ENCODE data around the gene GGT6.
A peak's percentile ranks its signal among the peaks of the same experiment; 100 is the strongest.

Gene GGT6

DNA sequence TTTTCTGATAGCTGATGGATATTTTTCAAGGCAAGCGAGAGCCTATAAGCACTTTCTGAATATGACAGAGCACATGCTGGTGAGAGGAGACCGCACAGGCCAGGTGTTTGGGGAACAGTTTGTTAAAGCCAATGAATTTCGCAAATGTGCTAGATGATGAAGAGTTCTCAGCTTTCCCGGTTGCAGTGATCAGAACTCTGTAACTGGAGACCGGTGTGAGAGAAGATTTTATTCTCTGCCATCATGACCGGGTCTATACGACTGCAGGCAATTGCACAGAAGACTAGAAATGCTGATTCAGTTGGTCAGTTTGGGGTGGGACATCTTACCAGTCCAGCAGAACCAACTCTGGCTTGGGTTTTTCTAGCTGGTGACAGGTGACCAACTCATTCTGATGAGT, 49.4 kb upstream of the GGT6 start (continued):
- TF ChIP-seq ZNF140 (tag by site-specific recombination; IDR thresholded peaks at IDR 0.05) (no peak), ZNF169 (tag by site-specific recombination; IDR thresholded peaks at IDR 0.05) (no peak), ZNF341 (tag by site-specific recombination; IDR thresholded peaks at IDR 0.05; ENCODE audit: low read depth) (no peak)

- CTCF ChIA-PET: interaction anchor here (0.6 to 5.7 kb wide), 4 partner anchors 12 to 40 kb away, joined by 3 to 34 read pairs (median 4); no protein-coding TSS in a partner anchor
- peaks cover 24% of the 10 kb centered on the region for H3K4me1 ChIP-seq (ENCODE audit: control insufficient read depth, insufficient read depth, low read length)
- no peaks in the 10 kb centered on the region for H3K36me3 ChIP-seq (ENCODE audit: control insufficient read depth in 2 of 2, insufficient read depth in 1 of 2, low read length in 2 of 2)
Measured at GRCh38 chr17:4607773-4608187, 47.4 kb upstream of the GGT6 start.

More at GRCh38 chr17:4607773-4608187, 47.4 kb upstream of the GGT6 start:
- POLR2A ChIA-PET: interaction anchor here (0.7 kb wide), 1 partner anchor 20 kb away, joined by 3 read pairs; no protein-coding TSS in a partner anchor
- H3K4me3 ChIP-seq (ENCODE audit: low read depth, low read length): no peak overlapping the region
- TF ChIP-seq, protein P1, sequence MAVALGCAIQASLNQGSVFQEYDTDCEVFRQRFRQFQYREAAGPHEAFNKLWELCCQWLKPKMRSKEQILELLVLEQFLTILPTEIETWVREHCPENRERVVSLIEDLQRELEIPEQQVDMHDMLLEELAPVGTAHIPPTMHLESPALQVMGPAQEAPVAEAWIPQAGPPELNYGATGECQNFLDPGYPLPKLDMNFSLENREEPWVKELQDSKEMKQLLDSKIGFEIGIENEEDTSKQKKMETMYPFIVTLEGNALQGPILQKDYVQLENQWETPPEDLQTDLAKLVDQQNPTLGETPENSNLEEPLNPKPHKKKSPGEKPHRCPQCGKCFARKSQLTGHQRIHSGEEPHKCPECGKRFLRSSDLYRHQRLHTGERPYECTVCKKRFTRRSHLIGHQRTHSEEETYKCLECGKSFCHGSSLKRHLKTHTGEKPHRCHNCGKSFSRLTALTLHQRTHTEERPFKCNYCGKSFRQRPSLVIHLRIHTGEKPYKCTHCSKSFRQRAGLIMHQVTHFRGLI (tag by site-specific recombination; IDR thresholded peaks at IDR 0.05): no peak
- TF ChIP-seq SCRT1 (tag by site-specific recombination; IDR thresholded peaks at IDR 0.05; ENCODE audit: borderline replicate concordance) (peak; percentile 45; the same call in 1 of the 2 replicates), ZNF76 (tag by site-specific recombination; IDR thresholded peaks at IDR 0.05; ENCODE audit: borderline replicate concordance, low read depth) (peak; percentile 76), SP7 (tag by site-specific recombination; IDR thresholded peaks at IDR 0.05) (peak; percentile 64; the same call in 1 of the 2 replicates), ZNF645 (tag by site-specific recombination; IDR thresholded peaks at IDR 0.05) (no peak), ZNF549 (tag by site-specific recombination; IDR thresholded peaks at IDR 0.05) (no peak), ZNF132 (tag by site-specific recombination; IDR thresholded peaks at IDR 0.05; ENCODE audit: borderline replicate concordance) (no peak), ZNF2 (tag by site-specific recombination; IDR thresholded peaks at IDR 0.05) (no peak), ZNF341 (tag by site-specific recombination; IDR thresholded peaks at IDR 0.05; ENCODE audit: low read depth) (peak; percentile 54), SCRT2 (tag by site-specific recombination; IDR thresholded peaks at IDR 0.05) (peak; percentile 66), TRIM28 (IDR thresholded peaks at IDR 0.05; ENCODE audit: borderline replicate concordance, low read length) (peak; percentile 53; the same call in 1 of the 2 replicates), TCF7L2 (IDR thresholded peaks at IDR 0.05; ENCODE audit: borderline replicate concordance, low read depth, low read length) (no peak), ZNF266 (tag by site-specific recombination; IDR thresholded peaks at IDR 0.05; ENCODE audit: low read depth) (no peak), ZNF510 (tag by site-specific recombination; IDR thresholded peaks at IDR 0.05; ENCODE audit: insufficient replicate concordance) (no peak), GLIS1 (tag by site-specific recombination; IDR thresholded peaks at IDR 0.05) (0 out of 2 replicates have a peak, but pooled peaks have one; percentile 34), GLI2 (tag by site-specific recombination; IDR thresholded peaks at IDR 0.05; ENCODE audit: borderline replicate concordance, low read depth) (no peak), ZIC2 (tag by site-specific recombination; IDR thresholded peaks at IDR 0.05) (no peak; the same call in 1 of the 2 replicates), ZNF335 (tag by site-specific recombination; conservative IDR thresholded peaks at IDR 0.05) (peak; percentile 26; the same call in 1 of the 2 replicates)
- TF ChIP-seq, protein P2, sequence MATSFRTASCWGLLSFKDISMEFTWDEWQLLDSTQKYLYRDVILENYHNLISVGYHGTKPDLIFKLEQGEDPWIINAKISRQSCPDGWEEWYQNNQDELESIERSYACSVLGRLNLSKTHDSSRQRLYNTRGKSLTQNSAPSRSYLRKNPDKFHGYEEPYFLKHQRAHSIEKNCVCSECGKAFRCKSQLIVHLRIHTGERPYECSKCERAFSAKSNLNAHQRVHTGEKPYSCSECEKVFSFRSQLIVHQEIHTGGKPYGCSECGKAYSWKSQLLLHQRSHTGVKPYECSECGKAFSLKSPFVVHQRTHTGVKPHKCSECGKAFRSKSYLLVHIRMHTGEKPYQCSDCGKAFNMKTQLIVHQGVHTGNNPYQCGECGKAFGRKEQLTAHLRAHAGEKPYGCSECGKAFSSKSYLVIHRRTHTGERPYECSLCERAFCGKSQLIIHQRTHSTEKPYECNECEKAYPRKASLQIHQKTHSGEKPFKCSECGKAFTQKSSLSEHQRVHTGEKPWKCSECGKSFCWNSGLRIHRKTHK (tag by site-specific recombination; IDR thresholded peaks at IDR 0.05): no peak
- TF ChIP-seq, protein P3, sequence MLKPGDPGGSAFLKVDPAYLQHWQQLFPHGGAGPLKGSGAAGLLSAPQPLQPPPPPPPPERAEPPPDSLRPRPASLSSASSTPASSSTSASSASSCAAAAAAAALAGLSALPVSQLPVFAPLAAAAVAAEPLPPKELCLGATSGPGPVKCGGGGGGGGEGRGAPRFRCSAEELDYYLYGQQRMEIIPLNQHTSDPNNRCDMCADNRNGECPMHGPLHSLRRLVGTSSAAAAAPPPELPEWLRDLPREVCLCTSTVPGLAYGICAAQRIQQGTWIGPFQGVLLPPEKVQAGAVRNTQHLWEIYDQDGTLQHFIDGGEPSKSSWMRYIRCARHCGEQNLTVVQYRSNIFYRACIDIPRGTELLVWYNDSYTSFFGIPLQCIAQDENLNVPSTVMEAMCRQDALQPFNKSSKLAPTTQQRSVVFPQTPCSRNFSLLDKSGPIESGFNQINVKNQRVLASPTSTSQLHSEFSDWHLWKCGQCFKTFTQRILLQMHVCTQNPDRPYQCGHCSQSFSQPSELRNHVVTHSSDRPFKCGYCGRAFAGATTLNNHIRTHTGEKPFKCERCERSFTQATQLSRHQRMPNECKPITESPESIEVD (tag by site-specific recombination; IDR thresholded peaks at IDR 0.05): peak; percentile 87; the same call in 1 of the 2 replicates
- TF ChIP-seq, protein P4, sequence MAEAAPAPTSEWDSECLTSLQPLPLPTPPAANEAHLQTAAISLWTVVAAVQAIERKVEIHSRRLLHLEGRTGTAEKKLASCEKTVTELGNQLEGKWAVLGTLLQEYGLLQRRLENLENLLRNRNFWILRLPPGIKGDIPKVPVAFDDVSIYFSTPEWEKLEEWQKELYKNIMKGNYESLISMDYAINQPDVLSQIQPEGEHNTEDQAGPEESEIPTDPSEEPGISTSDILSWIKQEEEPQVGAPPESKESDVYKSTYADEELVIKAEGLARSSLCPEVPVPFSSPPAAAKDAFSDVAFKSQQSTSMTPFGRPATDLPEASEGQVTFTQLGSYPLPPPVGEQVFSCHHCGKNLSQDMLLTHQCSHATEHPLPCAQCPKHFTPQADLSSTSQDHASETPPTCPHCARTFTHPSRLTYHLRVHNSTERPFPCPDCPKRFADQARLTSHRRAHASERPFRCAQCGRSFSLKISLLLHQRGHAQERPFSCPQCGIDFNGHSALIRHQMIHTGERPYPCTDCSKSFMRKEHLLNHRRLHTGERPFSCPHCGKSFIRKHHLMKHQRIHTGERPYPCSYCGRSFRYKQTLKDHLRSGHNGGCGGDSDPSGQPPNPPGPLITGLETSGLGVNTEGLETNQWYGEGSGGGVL (tag by site-specific recombination; IDR thresholded peaks at IDR 0.05): 0 out of 2 replicates have a peak, but pooled peaks have one; percentile 32
- TF ChIP-seq, protein P5, sequence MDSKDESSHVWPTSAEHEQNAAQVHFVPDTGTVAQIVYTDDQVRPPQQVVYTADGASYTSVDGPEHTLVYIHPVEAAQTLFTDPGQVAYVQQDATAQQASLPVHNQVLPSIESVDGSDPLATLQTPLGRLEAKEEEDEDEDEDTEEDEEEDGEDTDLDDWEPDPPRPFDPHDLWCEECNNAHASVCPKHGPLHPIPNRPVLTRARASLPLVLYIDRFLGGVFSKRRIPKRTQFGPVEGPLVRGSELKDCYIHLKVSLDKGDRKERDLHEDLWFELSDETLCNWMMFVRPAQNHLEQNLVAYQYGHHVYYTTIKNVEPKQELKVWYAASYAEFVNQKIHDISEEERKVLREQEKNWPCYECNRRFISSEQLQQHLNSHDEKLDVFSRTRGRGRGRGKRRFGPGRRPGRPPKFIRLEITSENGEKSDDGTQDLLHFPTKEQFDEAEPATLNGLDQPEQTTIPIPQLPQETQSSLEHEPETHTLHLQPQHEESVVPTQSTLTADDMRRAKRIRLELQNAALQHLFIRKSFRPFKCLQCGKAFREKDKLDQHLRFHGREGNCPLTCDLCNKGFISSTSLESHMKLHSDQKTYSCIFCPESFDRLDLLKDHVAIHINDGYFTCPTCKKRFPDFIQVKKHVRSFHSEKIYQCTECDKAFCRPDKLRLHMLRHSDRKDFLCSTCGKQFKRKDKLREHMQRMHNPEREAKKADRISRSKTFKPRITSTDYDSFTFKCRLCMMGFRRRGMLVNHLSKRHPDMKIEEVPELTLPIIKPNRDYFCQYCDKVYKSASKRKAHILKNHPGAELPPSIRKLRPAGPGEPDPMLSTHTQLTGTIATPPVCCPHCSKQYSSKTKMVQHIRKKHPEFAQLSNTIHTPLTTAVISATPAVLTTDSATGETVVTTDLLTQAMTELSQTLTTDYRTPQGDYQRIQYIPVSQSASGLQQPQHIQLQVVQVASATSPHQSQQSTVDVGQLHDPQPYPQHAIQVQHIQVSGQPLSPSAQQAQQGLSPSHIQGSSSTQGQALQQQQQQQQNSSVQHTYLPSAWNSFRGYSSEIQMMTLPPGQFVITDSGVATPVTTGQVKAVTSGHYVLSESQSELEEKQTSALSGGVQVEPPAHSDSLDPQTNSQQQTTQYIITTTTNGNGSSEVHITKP (tag by site-specific recombination; IDR thresholded peaks at IDR 0.05): 0 out of 2 replicates have a peak, but pooled peaks have one; percentile 9
- peak overlapping the region; percentile 57 for H3K27ac ChIP-seq (ENCODE audit: extremely low read depth, low read depth, low read length)
- no peaks in the 10 kb centered on the region for H3K9me3 ChIP-seq (ENCODE audit: control insufficient read depth, insufficient read depth, low read depth, low read length)

Measured in HEK293 (cell line).